22Rv1 (cell line): ENCODE measurements around the gene GNG7.

Experiments
- CTCF ChIP-seq: fragments of 450-650 bp; IDR thresholded peaks from 2 replicates; pipeline ENCODE4 v1.5.1; 2017; ENCODE audit warnings: mild to moderate bottlenecking
- ZFX ChIP-seq: fragments of 450-650 bp; IDR thresholded peaks from 2 replicates; pipeline ENCODE4 v1.6.1; 2017; ENCODE audit warnings: antibody characterized with exemption, borderline replicate concordance

GRCh38 chr19:2639999-2640398, 62.5 kb downstream of the GNG7 start:
- TF ChIP-seq CTCF (no peak), ZFX (no peak)
